HepG2 (cell line): Measurements from ENCODE around the gene DMRTB1. TPM values are rescaled to one million over a fixed set of nuclear protein-coding genes. Genes with fewer than 3 reads are reported as not detected.

Source experiments
- ATAC-seq: fragments of 200-7000 bp; cut with Tn5 transposase; 3 replicates; pipeline ENCODE4 v1.9.1; 2020; ENCODE audit warnings: mild to moderate bottlenecking, moderate library complexity
- BruUV-seq: library from RNA; stranded (reverse); fragments of 400-500 nt; replicated peaks from 2 replicates; lab custom pipeline; 2021; lab: Mats Ljungman, UMichigan
- CTCF ChIA-PET: fragments of 300-600 bp; formaldehyde crosslinking; extraction: SDS; loops from one replicate; lab custom pipeline; 2021; ENCODE audit warnings: low total read pairs, inconsistent platforms, low intra/inter-chr PET ratio; lab: Yijun Ruan, JAX
- POLR2A ChIA-PET: fragments of 350-600 bp; sonication (Branson Sonifier 250); formaldehyde crosslinking; loops from one replicate; lab custom pipeline; 2020; ENCODE audit warnings: antibody characterized with exemption, inconsistent platforms; lab: Yijun Ruan, JAX
- DNase-seq: peaks from one replicate; pipeline ENCODE4 v3.0.0-alpha.2; 2015; ENCODE audit warnings: low spot score
- FAIRE-seq: peaks from 3 replicates; lab custom pipeline; 2011; peaks lifted over from hg19 to GRCh38; lab: Jason Lieb, UNC
- H2AFZ ChIP-seq: one replicate; pipeline ENCODE4 v1.6.1; 2011; ENCODE audit warnings: low read length, inconsistent platforms
- H3K27ac ChIP-seq: fragments of 300-600 bp; 3 replicates; pipeline ENCODE4 v1.8.0; 2011; ENCODE audit warnings: mixed run types, mild to moderate bottlenecking, mixed read lengths, low read length, inconsistent platforms; ENCODE audit not compliant: insufficient read depth; ENCODE audit errors: extremely low read length
- H3K27me3 ChIP-seq, 2 experiments: fragments of 200-600 bp in 1 of 2; 2 replicates in 1 of 2; 3 replicates in 1 of 2; pipeline versions ENCODE4 v1.6.0 to v1.8.0; 2011; ENCODE audit warnings: low read length in 2 of 2, mild to moderate bottlenecking in 2 of 2, moderate library complexity in 2 of 2, inconsistent platforms in 1 of 2; ENCODE audit not compliant: insufficient read depth in 2 of 2, control insufficient read depth in 1 of 2
- H3K36me3 ChIP-seq, 2 experiments: fragments of 200-600 bp in 1 of 2; replicated peaks in 1 of 2; 2 replicates in 1 of 2; 3 replicates in 1 of 2; pipeline versions ENCODE4 v1.5.1 to v1.8.0; 2011; ENCODE audit warnings: low read length in 2 of 2, inconsistent platforms in 1 of 2; ENCODE audit not compliant: insufficient read depth in 2 of 2, control insufficient read depth in 1 of 2
- H3K4me1 ChIP-seq: 2 replicates; pipeline ENCODE4 v1.5.1; 2012; ENCODE audit warnings: low read length, inconsistent platforms; ENCODE audit not compliant: insufficient read depth
- H3K4me2 ChIP-seq: 2 replicates; pipeline ENCODE4 v1.6.0; 2011; ENCODE audit warnings: low read depth, low read length, inconsistent platforms
- H3K4me3 ChIP-seq, 3 experiments: fragments of 200-600 bp in 1 of 3; sonication (generic), shearing (Covaris generic) in 1 of 3; replicated peaks in 1 of 3; 2 replicates each; pipeline ENCODE4 v1.5.1; 2011 to 2016; ENCODE audit warnings: low read length in 3 of 3, inconsistent platforms in 2 of 3, low read depth in 2 of 3, mild to moderate bottlenecking in 2 of 3, control low read depth in 1 of 3, mixed read lengths in 1 of 3; ENCODE audit not compliant: insufficient read depth in 1 of 3
- H3K79me2 ChIP-seq: one replicate; pipeline ENCODE4 v1.6.1; 2011; ENCODE audit warnings: low read length, inconsistent platforms; ENCODE audit not compliant: insufficient read depth
- H3K9ac ChIP-seq: 2 replicates; pipeline ENCODE4 v1.6.0; 2011; ENCODE audit warnings: mild to moderate bottlenecking, low read depth, low read length, inconsistent platforms; ENCODE audit not compliant: insufficient read depth
- H3K9me3 ChIP-seq: 2 replicates; pipeline ENCODE4 v1.5.1; 2012; ENCODE audit warnings: mild to moderate bottlenecking, low read length
- H4K20me1 ChIP-seq: 2 replicates; pipeline ENCODE4 v1.6.0; 2011; ENCODE audit warnings: inconsistent platforms, mild to moderate bottlenecking, low read length, moderate library complexity; ENCODE audit not compliant: insufficient read depth
- GLI4 ChIP-seq: sonication (generic); formaldehyde crosslinking; IDR thresholded peaks from 2 replicates; pipeline ENCODE4 v1.5.1; 2020; ENCODE audit warnings: missing genetic modification reagents, mild to moderate bottlenecking, moderate library complexity, borderline replicate concordance
- NR2F1 ChIP-seq, 2 experiments: fragments of 450-650 bp in 1 of 2; formaldehyde crosslinking in 1 of 2; IDR thresholded peaks; 2 replicates each; pipeline versions ENCODE4 v1.5.0 to v1.6.1; 2016 to 2020; ENCODE audit warnings: mild to moderate bottlenecking in 1 of 2, missing compliant biosample characterization in 1 of 2, missing genetic modification reagents in 1 of 2, moderate library complexity in 1 of 2
- RFX1 ChIP-seq: fragments of 450-650 bp; IDR thresholded peaks from 2 replicates; pipeline ENCODE4 v1.6.1; 2017
- TRAFD1 ChIP-seq: sonication (generic); formaldehyde crosslinking; IDR thresholded peaks from 2 replicates; pipeline ENCODE4 v1.5.1; 2020; ENCODE audit warnings: missing genetic modification reagents, mild to moderate bottlenecking, borderline replicate concordance
- ZFP41 ChIP-seq: sonication (generic); formaldehyde crosslinking; IDR thresholded peaks from 2 replicates; pipeline ENCODE4 v1.4.0; 2020; ENCODE audit warnings: mild to moderate bottlenecking, missing genetic modification reagents, borderline replicate concordance
- ZMYM3 ChIP-seq: sonication (generic); formaldehyde crosslinking; IDR thresholded peaks from 2 replicates; pipeline ENCODE4 v1.5.1; 2020; ENCODE audit warnings: mild to moderate bottlenecking, missing genetic modification reagents
- ZNF207 ChIP-seq: fragments of 450-650 bp; IDR thresholded peaks from 2 replicates; pipeline ENCODE4 v1.6.1; 2016; ENCODE audit warnings: antibody characterized with exemption, borderline replicate concordance
- ZNF446 ChIP-seq: sonication (generic); formaldehyde crosslinking; IDR thresholded peaks from 2 replicates; pipeline ENCODE4 v1.5.0; 2020; ENCODE audit warnings: mild to moderate bottlenecking, missing genetic modification reagents
- ZNF564 ChIP-seq: sonication (generic); formaldehyde crosslinking; IDR thresholded peaks from 2 replicates; pipeline ENCODE4 v1.8.1; 2023; ENCODE audit warnings: mild to moderate bottlenecking, missing genetic modification reagents
- ZNF7 ChIP-seq: IDR thresholded peaks from 2 replicates; pipeline ENCODE4 v1.6.1; 2016; ENCODE audit warnings: missing biosample characterization, missing genetic modification reagents
- WGBS: methylation state at CpG from one replicate; pipeline ENCODE4 v1.1.6; 2017; ENCODE audit warnings: low lambda C conversion rate; 5-methylcytosine and 5-hydroxymethylcytosine counted together
- in situ Hi-C: cut with HindIII; loops from 2 replicates; pipeline ENCODE4 v1.10.0; 2017; ENCODE audit warnings: low pct_unique_long_range_greater_than_20kb; ENCODE audit not compliant: extremely low pct_ligation_motif_present
- intact Hi-C: fragments of 100-400 bp; cut with micrococcal nuclease; formaldehyde crosslinking; loops from one replicate; pipeline ENCODE4 v1.10.0; 2022; ENCODE audit not compliant: unreplicated experiment
- polyA plus RNA-seq, 8 experiments: library from polyadenylated mRNA; depleted of rRNA in 3 of 8; stranded (reverse) in 7 of 8; unstranded in 1 of 8; fragments of >200 nt; fragmentation: Illumina TruSeq in 4 of 8; extraction: Trizol in 4 of 8; gene quantifications; 2 replicates each; pipeline versions ENCODE4 v1.2.1 to v1.2.3, GENCODE V29; 2011 to 2016; ENCODE audit warnings: low read depth in 4 of 8, missing spikeins in 1 of 8, mixed read lengths in 1 of 8; ENCODE audit not compliant: insufficient read depth in 1 of 8
- total RNA-seq, 5 experiments: library from RNA; depleted of rRNA; stranded (reverse); fragments of >200 nt; fragmentation: Illumina TruSeq; extraction: Trizol; gene quantifications; 2 replicates each; pipeline ENCODE4 v1.2.3, GENCODE V29; 2016; ENCODE audit warnings: low read depth in 1 of 5
- TF ChIP-seq, protein P1 (sequence below): sonication (generic); formaldehyde crosslinking; IDR thresholded peaks from 2 replicates; pipeline ENCODE4 v1.8.1; 2023; ENCODE audit warnings: missing genetic modification reagents, mild to moderate bottlenecking, borderline replicate concordance
- TF ChIP-seq, protein P2 (sequence below): sonication (generic); formaldehyde crosslinking; IDR thresholded peaks from 2 replicates; pipeline ENCODE4 v1.5.0; 2020; ENCODE audit warnings: mild to moderate bottlenecking, missing genetic modification reagents
- TF ChIP-seq, protein P3 (sequence below): sonication (generic); formaldehyde crosslinking; IDR thresholded peaks from 2 replicates; pipeline ENCODE4 v1.5.1; 2020; ENCODE audit warnings: mild to moderate bottlenecking, missing genetic modification reagents, moderate library complexity

DMRTB1 gene
- total and polyA plus RNA-seq, 2 of the 13 experiments (the other 11 are each of a cell fraction or from before 2014, with no cell fraction given): not detected

DNA sequence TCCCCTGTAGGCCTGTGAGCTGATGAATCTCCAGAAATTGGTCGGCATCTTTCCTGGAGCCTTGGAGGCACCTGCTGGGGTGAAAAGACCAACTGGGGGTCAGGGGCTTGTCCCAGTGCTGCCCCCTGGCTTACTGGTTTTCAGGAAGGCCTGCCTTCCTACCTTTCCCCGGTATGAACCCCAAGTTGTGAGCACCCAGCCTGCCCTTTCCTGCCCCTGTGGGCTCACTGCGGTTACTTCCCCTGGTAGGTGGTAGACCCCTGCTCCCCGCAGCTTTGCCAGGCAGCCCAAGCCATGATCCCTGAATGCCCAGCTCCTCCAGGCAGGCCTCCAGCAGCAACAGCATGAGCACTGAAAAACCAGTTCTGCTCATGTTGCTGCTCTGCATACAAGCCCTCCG is 10.2 kb downstream of the DMRTB1 start (continued):
- TF ChIP-seq TRAFD1 (CRISPR knock-in tag) (no peak), GLI4 (CRISPR knock-in tag) (no peak), ZFP41 (no peak), ZNF446 (CRISPR knock-in tag) (no peak)

GRCh38 chr1:53470155-53470554 is 11.0 kb downstream of the DMRTB1 start:
- peak; percentile 92 for ATAC-seq
- Histone ChIP-seq H3K27ac (no peak overlapping the region), H3K4me3 (no peak overlapping the region), H4K20me1 (no peaks in the 10 kb centered on the region), H3K36me3 (no peaks in the 10 kb centered on the region), H3K27me3 (peaks cover 0 to 15% of the 10 kb centered on the region in 2 experiments; a peak in 2 of 5 replicates), H3K9me3 (no peaks in the 10 kb centered on the region), H3K4me1 (no peaks in the 10 kb centered on the region), H3K79me2 (no peaks in the 10 kb centered on the region), H2AFZ (no peak overlapping the region), H3K9ac (no peak overlapping the region), H3K4me2 (no peak overlapping the region)
- CTCF ChIA-PET: no interaction called here
- no peak for FAIRE-seq
- no TSS peak for BruUV-seq
- POLR2A ChIA-PET: no interaction called here
- intact Hi-C loops: no loop called here
- WGBS: 43% methylated on average over 11 of the region's 28 CpGs
- in situ Hi-C loops: no loop called here
- DNase-seq: peak; percentile 42
- TF ChIP-seq ZMYM3 (CRISPR knock-in tag) (no peak), NR2F1 (CRISPR knock-in tag; IDR thresholded peaks at IDR 0.05) (no peak), ZNF7 (CRISPR knock-in tag) (no peak), ZNF564 (CRISPR knock-in tag) (no peak), ZNF207 (no peak), RFX1 (peak; percentile 20; the same call in 1 of the 2 replicates)
- TF ChIP-seq, protein P1, sequence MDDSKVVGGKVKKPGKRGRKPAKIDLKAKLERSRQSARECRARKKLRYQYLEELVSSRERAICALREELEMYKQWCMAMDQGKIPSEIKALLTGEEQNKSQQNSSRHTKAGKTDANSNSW (CRISPR knock-in tag): no peak
- TF ChIP-seq, protein P2, sequence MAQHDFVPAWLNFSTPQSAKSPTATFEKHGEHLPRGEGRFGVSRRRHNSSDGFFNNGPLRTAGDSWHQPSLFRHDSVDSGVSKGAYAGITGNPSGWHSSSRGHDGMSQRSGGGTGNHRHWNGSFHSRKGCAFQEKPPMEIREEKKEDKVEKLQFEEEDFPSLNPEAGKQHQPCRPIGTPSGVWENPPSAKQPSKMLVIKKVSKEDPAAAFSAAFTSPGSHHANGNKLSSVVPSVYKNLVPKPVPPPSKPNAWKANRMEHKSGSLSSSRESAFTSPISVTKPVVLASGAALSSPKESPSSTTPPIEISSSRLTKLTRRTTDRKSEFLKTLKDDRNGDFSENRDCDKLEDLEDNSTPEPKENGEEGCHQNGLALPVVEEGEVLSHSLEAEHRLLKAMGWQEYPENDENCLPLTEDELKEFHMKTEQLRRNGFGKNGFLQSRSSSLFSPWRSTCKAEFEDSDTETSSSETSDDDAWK (CRISPR knock-in tag): no peak
- TF ChIP-seq, protein P3, sequence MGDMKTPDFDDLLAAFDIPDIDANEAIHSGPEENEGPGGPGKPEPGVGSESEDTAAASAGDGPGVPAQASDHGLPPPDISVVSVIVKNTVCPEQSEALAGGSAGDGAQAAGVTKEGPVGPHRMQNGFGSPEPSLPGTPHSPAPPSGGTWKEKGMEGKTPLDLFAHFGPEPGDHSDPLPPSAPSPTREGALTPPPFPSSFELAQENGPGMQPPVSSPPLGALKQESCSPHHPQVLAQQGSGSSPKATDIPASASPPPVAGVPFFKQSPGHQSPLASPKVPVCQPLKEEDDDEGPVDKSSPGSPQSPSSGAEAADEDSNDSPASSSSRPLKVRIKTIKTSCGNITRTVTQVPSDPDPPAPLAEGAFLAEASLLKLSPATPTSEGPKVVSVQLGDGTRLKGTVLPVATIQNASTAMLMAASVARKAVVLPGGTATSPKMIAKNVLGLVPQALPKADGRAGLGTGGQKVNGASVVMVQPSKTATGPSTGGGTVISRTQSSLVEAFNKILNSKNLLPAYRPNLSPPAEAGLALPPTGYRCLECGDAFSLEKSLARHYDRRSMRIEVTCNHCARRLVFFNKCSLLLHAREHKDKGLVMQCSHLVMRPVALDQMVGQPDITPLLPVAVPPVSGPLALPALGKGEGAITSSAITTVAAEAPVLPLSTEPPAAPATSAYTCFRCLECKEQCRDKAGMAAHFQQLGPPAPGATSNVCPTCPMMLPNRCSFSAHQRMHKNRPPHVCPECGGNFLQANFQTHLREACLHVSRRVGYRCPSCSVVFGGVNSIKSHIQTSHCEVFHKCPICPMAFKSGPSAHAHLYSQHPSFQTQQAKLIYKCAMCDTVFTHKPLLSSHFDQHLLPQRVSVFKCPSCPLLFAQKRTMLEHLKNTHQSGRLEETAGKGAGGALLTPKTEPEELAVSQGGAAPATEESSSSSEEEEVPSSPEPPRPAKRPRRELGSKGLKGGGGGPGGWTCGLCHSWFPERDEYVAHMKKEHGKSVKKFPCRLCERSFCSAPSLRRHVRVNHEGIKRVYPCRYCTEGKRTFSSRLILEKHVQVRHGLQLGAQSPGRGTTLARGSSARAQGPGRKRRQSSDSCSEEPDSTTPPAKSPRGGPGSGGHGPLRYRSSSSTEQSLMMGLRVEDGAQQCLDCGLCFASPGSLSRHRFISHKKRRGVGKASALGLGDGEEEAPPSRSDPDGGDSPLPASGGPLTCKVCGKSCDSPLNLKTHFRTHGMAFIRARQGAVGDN: peak; percentile 16; the same call in 1 of the 2 replicates
